Activated T-helper 9 cell treated with anti-CD3 and anti-CD28 coated beads, Interleukin-2, amount 50 U/mL, for 16 hours (primary cell): ENCODE measurements around the gene SYNGR1.

Experiments used
- DNase-seq: peaks from one replicate; pipeline ENCODE4 v3.0.0-alpha.2; 2020; ENCODE audit warnings: low read depth

The SYNGR1 gene, protein sequence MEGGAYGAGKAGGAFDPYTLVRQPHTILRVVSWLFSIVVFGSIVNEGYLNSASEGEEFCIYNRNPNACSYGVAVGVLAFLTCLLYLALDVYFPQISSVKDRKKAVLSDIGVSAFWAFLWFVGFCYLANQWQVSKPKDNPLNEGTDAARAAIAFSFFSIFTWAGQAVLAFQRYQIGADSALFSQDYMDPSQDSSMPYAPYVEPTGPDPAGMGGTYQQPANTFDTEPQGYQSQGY

GRCh38 chr22:39349967-39350726 is at the start of gene SYNGR1:
Gene SYNGR1 (plus strand): TSS chr22:39349991. CDS start chr22:39350011, 20 bp downstream.
- no peak for DNase-seq

GRCh38 chr22:39300186-39300830 is 49.5 kb upstream of the SYNGR1 start:
- DNase-seq = no peak

DNA sequence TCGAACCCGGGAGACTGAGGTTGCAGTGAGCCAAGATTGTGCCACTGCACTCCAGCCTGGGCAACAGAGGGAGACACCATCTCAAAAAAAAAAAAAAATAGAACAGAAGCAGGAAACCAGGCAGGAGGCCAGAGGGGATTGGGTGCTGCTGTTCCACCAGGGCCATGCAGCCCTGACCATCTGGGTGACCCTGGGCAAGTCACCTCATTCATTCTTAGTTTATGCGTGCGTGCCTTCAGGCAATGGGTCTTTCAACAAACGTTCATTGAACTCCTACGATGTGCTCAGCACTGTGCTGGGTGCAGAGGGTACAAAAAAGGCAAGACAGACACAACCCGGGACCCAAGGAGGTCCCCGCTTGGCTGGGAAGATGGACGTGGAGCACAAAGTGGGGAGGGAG is 48.7 kb upstream of the SYNGR1 start:
- no peak for DNase-seq

DNA sequence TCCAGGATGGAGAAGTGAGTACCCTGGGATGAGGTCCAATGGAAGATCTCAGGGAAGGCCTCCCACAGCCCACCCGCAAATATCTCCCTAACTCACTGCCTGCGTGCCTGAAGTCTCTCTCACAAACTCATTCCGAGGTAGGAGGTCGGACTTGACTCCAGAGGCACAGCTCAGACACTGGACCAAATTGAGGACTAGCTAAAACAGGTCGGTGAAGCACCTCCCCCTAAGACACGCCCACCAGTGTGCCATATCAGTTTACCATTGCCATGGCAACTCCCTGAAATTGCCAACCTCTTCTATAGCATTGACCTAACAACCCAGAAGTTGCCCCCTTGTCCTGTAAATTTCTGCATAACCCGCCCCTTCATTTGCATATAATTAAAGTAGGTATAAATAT is 47.9 kb upstream of the SYNGR1 start:
- DNase-seq = no peak

DNA sequence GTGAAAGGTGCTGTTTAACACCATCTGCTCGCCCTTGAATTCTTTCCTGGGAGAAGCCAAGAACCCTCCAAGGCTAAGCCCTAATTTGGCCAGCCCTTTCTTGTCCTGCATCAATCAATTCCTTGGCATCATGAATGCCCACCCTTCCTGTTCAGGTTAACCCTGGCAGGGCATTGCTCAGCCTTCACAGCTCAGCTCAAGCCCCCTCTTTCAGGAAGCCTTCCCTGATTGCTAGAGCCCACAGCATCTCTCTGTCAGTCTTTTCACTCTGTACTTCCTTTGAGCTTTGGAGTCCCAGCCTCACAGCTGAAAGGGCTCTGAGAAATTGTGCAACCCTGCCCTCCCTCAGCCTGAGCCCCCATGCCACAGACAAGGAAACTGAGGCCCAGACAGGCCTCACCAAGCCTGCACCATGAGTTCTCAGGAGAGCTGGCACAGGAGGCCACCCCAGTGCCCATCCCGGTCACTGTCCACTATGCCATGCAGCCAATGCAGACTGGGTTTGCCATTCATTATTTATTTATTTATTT is 47.3 kb upstream of the SYNGR1 start:
- no peak for DNase-seq

- DNase-seq = no peak
Observed at GRCh38 chr22:39303358-39303757, 46.4 kb upstream of the SYNGR1 start.

- no peak for DNase-seq
Observed at GRCh38 chr22:39303892-39304671, 45.7 kb upstream of the SYNGR1 start.

DNA sequence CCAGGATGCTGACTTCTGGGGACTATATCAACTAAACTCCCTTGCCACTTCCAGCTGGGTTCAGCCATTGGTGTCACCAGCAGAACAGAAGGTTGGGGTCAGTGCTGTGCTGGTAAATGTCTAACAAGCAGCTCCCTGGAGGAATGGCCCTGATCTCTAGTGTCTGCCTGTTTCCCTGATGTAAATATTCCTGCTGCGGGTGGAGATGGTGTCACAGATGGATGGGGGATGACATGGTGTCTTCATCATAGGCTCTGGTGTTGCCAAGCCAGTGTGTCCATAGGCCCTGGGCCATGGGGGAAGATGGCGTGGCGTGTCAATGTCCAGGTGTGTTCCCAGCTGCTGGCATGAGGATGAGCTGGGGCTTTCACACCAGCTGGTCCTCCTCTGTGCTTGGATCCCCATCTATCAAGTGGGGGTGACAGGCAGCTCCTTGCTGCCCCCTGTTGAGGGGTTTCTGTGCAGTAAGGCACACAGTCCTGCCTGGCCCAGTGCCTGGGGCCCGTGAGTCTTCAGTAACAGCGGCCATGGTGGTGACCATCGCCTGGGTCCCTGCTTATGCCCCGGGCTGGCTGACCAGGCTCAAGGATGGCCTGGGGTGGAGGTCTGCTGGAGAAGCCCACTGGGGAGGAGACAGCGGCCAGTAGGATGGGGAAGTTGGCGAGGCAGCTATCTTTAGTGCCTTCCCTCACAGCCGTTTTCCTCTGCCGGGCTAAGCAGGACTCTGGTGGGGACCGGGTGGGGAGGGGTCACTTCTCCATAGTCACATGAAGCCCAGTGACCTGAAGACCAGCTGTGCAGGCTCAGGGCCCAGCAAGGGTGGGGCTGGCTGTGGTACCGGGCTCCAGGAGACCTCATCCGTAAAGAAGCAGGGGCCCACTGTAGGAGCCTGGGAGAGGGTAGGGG is 43.1 kb upstream of the SYNGR1 start:
- no peak for DNase-seq

- no peak for DNase-seq
Observed at GRCh38 chr22:39308614-39309363, 41.0 kb upstream of the SYNGR1 start.

- DNase-seq = no peak
Observed at GRCh38 chr22:39309364-39309861, 40.4 kb upstream of the SYNGR1 start.

DNA sequence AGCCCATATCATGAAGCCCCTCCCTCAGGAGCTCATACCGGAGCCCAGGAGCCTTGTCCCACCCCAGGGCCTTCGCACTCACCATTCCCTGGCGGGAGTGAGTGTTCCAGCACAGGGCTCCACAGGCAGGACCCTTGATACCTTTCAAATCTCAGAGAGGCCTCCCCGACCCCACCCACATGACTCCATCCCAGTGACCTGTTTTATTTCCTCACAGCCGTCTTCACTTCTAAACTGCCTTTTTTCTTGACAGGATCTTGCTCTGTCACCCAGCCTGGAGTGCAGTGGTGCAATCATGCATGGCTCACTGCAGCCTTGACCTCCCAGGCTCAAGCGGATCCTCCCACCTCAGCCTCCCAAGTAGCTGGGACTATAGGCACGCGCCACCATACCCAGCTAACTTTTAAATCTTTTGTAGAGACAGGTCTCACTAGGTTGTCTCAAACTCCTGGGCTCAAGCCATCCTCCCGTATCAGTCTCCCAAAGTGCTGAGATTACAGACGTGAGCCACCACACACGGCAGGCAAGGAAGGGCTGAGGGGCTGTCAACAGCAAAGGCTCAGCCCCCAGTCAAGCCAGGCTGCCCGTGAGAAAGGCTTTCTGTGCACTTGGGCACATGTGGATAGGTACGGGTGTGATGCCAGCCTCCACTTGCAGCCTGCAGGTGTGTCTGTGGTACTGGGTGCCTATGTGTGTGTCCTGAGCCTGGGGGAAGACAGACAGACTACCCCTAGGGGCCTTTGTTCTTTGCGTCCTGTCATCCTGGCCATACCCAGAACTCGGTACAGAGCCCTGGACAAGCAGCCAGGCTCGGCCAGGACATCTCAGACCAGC is 39.7 kb upstream of the SYNGR1 start:
- DNase-seq = no peak

DNA sequence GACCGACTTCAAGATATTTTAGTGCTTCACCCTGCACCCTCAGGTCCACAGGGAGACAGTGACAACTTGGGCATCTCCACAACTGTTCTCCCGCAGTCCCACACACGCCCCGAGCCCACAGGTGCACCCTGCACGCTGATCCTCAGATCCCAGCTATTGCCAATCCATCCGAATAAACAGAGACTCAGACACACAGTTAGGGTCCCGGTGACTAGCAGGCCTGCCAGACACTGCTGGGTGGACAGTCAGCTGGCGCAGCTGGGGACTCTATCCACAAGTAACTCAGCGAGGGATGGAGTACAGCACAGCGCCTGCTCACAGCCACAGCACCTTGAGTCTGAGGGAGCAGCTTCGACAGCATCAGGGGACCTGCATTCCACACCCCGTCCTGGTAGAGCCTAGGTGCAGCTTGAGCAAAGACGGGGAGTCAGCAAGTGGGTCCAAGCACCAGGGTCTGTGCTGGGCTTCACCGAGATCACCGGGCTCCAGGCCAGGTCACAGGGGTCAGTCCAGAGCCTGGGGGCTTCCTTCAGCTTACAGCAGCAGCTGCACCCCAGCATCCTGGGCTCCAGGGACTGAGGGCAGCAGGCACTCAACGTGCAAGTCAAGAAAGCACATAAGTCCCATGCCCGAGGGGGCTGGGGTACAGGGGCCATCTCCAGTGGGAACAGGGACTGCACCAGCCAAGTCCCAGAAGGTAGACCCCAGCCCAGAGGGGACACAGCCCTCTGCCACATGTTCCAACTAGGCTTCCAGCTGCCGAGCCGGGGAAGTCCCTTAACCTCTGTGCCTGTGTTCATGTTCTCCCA is 38.0 kb upstream of the SYNGR1 start:
- DNase-seq = no peak

GRCh38 chr22:39312410-39312809 is 37.4 kb upstream of the SYNGR1 start:
- no peak for DNase-seq

GRCh38 chr22:39313258-39314001 is 36.4 kb upstream of the SYNGR1 start:
- no peak for DNase-seq

GRCh38 chr22:39314251-39314971 is 35.4 kb upstream of the SYNGR1 start:
- DNase-seq = no peak

- DNase-seq = no peak
Observed at GRCh38 chr22:39315389-39315788, 34.4 kb upstream of the SYNGR1 start.
